Stomach (tissue), 4 donors: ENCODE data around the gene EPO.

ENCODE experiments used
- EP300 ChIP-seq: sonication (generic); formaldehyde crosslinking; IDR thresholded peaks from one replicate; pipeline ENCODE4 v1.6.1; 2017; ENCODE audit warnings: antibody characterized with exemption
- POLR2A ChIP-seq, 4 donors: fragments of 450-650 bp; IDR thresholded peaks; one replicate each; pipeline ENCODE4 v1.6.1; 2016; ENCODE audit warnings: antibody characterized with exemption in 4 of 4, control low read depth in 2 of 4, mild to moderate bottlenecking in 1 of 4, moderate library complexity in 1 of 4
- POLR2AphosphoS5 ChIP-seq, 3 donors: sonication (generic); formaldehyde crosslinking; IDR thresholded peaks; one replicate each; pipeline ENCODE4 v1.6.1; 2016; ENCODE audit warnings: antibody characterized with exemption in 3 of 3
- TF ChIP-seq, protein P1 (sequence below), 7 experiments: fragments of 450-650 bp in 4 of 7; fragments of 200-600 bp in 3 of 7; sonication (generic) in 3 of 7; IDR thresholded peaks; one replicate each; pipeline ENCODE4 v1.5.1; 2016 to 2019; ENCODE audit warnings: antibody characterized with exemption in 7 of 7, control low read depth in 2 of 7, mild to moderate bottlenecking in 1 of 7

DNA sequence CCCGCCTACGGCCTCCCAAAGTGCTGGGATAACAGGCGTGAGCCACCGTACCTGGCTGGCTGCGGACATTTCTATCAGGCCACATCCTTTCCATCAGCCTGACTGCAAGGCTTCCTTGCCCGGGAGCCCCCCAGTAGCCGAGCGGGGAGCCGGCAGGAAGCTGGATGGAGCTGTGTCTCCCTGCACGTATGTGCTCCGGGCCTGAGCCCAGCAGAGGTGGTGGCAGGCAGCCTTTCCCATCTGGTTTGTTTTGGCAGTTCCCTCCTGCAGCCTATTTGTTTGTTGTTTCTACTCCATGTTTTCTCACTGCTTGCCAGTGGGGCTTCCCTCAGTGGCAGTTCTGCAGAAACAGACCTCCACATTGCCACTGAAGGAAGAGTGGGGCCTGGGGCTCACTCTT, 8.9 kb upstream of the EPO start:
- TF ChIP-seq POLR2A (IDR thresholded peaks at IDR 0.05), result no peak
- TF ChIP-seq, protein P1, sequence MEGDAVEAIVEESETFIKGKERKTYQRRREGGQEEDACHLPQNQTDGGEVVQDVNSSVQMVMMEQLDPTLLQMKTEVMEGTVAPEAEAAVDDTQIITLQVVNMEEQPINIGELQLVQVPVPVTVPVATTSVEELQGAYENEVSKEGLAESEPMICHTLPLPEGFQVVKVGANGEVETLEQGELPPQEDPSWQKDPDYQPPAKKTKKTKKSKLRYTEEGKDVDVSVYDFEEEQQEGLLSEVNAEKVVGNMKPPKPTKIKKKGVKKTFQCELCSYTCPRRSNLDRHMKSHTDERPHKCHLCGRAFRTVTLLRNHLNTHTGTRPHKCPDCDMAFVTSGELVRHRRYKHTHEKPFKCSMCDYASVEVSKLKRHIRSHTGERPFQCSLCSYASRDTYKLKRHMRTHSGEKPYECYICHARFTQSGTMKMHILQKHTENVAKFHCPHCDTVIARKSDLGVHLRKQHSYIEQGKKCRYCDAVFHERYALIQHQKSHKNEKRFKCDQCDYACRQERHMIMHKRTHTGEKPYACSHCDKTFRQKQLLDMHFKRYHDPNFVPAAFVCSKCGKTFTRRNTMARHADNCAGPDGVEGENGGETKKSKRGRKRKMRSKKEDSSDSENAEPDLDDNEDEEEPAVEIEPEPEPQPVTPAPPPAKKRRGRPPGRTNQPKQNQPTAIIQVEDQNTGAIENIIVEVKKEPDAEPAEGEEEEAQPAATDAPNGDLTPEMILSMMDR (IDR thresholded peaks at IDR 0.05), result no peak
- TF ChIP-seq EP300, result no peak
- no peak for TF ChIP-seq POLR2AphosphoS5 (IDR thresholded peaks at IDR 0.05)
